ENCODE data around the gene RBM26. TPM values are rescaled to one million over a fixed set of nuclear protein-coding genes. Genes with fewer than 3 reads are reported as not detected.

Gene RBM26
- total RNA-seq, 1 experiment from 2014 or later, result 70.5 TPM

DNA sequence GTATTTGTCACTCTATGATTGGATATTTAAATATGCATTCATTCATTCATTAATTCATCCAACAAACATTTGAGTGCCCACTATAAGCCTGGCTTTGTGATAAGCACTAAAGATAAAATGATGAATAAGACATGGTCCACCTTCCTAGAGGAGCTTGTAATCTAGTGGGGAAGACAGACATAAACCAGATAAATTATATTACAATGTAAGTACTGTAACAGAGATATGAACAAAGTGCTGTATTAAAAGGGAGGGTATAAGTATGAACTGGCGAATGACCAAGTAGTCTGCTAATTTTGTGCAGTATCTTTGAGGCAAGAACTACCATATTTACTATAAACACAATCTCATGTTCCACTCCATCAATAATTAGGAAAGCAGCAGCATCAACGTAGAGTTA lies 88.2 kb downstream of the RBM26 start:
- Histone ChIP-seq H3K79me2 (ENCODE audit: insufficient read depth, low read length) (no peaks in the 10 kb centered on the region), H2BK120ac (ENCODE audit: low read depth, low read length, poor library complexity, severe bottlenecking) (no peak overlapping the region), H2BK15ac (ENCODE audit: low read depth, low read length) (no peak overlapping the region), H4K20me1 (ENCODE audit: control insufficient read depth, insufficient read depth, insufficient read length) (no peaks in the 10 kb centered on the region), H3K23me2 (ENCODE audit: insufficient read length, low read depth, low read length, poor library complexity, severe bottlenecking) (no peaks in the 10 kb centered on the region), H3K9ac (ENCODE audit: extremely low read depth, insufficient read length, low read length) (no peak overlapping the region), H3T11ph (ENCODE audit: low read length) (no peak overlapping the region), H3K4ac (ENCODE audit: low read depth, low read length) (no peak overlapping the region), H4K91ac (ENCODE audit: insufficient read length, low read depth, low read length) (no peak overlapping the region), H3K27me3 (ENCODE audit: insufficient read depth, low read length) (no peaks in the 10 kb centered on the region), H4K5ac (ENCODE audit: insufficient read length, low read depth, low read length) (no peak overlapping the region), H3K18ac (ENCODE audit: insufficient read length, low read depth, low read length) (no peak overlapping the region), H3K79me1 (ENCODE audit: insufficient read depth, low read depth, low read length, poor library complexity, severe bottlenecking) (no peaks in the 10 kb centered on the region), H2AFZ (ENCODE audit: low read length) (no peak overlapping the region), H2BK12ac (ENCODE audit: insufficient read length, low read depth, low read length) (no peak overlapping the region), H3K4me2 (ENCODE audit: insufficient read depth, insufficient read length, low read length) (no peak overlapping the region), H3K23ac (ENCODE audit: insufficient read length, low read depth, low read length) (no peak overlapping the region), H2BK5ac (ENCODE audit: insufficient read length, low read length) (no peak overlapping the region), H3K56ac (ENCODE audit: insufficient read length, low read depth, low read length) (no peak overlapping the region), H3K14ac (ENCODE audit: insufficient read depth, low read length) (no peak overlapping the region), H3K4me1 (ENCODE audit: insufficient read depth, low read length) (no peaks in the 10 kb centered on the region), H4K8ac (replicated peaks; ENCODE audit: insufficient read length, low read depth, low read length) (no peak overlapping the region), H2BK20ac (ENCODE audit: low read depth, low read length, poor library complexity, severe bottlenecking) (no peak overlapping the region), H2AK5ac (ENCODE audit: insufficient read length, low read length) (no peak overlapping the region), H3K9me3 (ENCODE audit: control insufficient read depth, low read depth, low read length) (no peaks in the 10 kb centered on the region), H3K27ac (ENCODE audit: insufficient read length, low read depth, low read length) (no peak overlapping the region)
- TF ChIP-seq, protein P1, sequence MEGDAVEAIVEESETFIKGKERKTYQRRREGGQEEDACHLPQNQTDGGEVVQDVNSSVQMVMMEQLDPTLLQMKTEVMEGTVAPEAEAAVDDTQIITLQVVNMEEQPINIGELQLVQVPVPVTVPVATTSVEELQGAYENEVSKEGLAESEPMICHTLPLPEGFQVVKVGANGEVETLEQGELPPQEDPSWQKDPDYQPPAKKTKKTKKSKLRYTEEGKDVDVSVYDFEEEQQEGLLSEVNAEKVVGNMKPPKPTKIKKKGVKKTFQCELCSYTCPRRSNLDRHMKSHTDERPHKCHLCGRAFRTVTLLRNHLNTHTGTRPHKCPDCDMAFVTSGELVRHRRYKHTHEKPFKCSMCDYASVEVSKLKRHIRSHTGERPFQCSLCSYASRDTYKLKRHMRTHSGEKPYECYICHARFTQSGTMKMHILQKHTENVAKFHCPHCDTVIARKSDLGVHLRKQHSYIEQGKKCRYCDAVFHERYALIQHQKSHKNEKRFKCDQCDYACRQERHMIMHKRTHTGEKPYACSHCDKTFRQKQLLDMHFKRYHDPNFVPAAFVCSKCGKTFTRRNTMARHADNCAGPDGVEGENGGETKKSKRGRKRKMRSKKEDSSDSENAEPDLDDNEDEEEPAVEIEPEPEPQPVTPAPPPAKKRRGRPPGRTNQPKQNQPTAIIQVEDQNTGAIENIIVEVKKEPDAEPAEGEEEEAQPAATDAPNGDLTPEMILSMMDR (conservative IDR thresholded peaks at IDR 0.05), result no peak
- Mint-ChIP-seq H3K4me3 (no peak overlapping the region), H3K9me3 (no peaks in the 10 kb centered on the region), H3K27me3 (ENCODE audit: low read depth) (no peaks in the 10 kb centered on the region), H3K4me1 (no peaks in the 10 kb centered on the region), H3K36me3 (ENCODE audit: insufficient read depth in 1 of 3, low read depth in 3 of 3) (peaks cover 5 to 42% (median 29%) of the 10 kb centered on the region in 3 experiments; a peak in 6 of 7 replicates), H3K27ac (peak overlapping the region in 2 of 3 experiments; percentile 26 to 27; a peak in 1 of 7 replicates)
- WGBS (ENCODE audit: extremely low coverage, insufficient read length, low lambda C conversion rate), result no CpG with 5 or more reads among the region's 2 CpGs
- DNase-seq, result no peak
